GM12892 (cell line): ENCODE measurements around the gene MMAB.
"Not testable (repeated sequence)": the region's sequence is repeated elsewhere in the genome, so short reads cannot be mapped to it uniquely, and the experiment has no call there.

ENCODE experiments used
- DNase-seq: peaks from one replicate; pipeline ENCODE4 v3.0.0; 2011; ENCODE audit not compliant: insufficient read length
- FAIRE-seq: peaks from 2 replicates; lab custom pipeline; 2011; peaks lifted over from hg19 to GRCh38; lab: Jason Lieb, UNC
- POLR2A ChIP-seq: IDR thresholded peaks from 2 replicates; pipeline ENCODE4 v1.6.1; 2011; ENCODE audit warnings: low read depth, low read length, control low read depth
- POLR2AphosphoS5 ChIP-seq: IDR thresholded peaks from 2 replicates; pipeline ENCODE4 v1.6.1; 2011; ENCODE audit warnings: low read depth, low read length, control low read depth
- TAF1 ChIP-seq: IDR thresholded peaks from 2 replicates; pipeline ENCODE4 v1.6.1; 2011; ENCODE audit warnings: low read depth, mild to moderate bottlenecking, control low read depth, low read length, borderline replicate concordance

The MMAB gene

DNA sequence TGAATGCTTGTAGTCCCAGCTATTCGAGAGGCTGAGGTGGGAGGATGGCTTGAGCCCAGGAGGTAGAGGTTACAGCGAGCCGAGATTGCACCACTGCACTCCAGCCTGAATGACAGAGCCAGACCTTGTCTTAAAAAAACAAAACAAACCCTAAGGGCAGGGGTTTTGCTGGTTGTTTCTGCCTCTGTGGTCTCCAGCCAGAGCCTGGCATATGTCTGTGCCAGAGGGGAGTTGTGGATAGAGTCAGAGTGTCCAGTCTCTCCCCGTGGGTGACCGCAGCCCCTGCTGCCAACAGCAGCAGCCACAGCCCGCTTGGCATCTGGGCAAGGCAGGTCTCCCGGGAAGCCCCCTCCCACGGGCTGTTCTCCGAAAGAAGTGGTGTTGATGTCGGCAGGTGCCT is 37.9 kb upstream of the MMAB start:
- FAIRE-seq (no peak), DNase-seq (no peak)
- TF ChIP-seq TAF1 = no peak
- TF ChIP-seq POLR2AphosphoS5 = no peak
- TF ChIP-seq POLR2A = no peak

DNA sequence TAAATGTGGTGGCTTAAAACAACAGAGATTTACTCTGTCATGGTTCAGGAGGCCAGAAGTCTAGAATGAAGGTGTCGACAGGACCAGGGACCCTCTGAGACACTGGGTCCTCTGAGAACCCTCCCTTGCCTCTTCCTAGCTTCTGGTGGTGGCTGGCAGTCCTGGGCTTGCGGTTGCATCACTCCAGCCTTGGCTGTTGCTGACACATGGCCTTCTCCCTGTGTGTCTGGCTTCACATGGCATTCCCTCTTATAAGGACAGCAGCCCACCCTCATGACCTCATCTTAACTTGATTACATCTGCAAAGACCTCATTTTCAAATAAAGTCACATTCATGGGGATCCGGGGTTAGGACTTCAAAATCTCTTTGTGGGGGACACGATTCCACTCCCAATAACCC is 37.2 kb upstream of the MMAB start:
- TF ChIP-seq TAF1 = no peak
- TF ChIP-seq POLR2AphosphoS5 = no peak
- TF ChIP-seq POLR2A = no peak
- FAIRE-seq (no peak), DNase-seq (no peak)

DNA sequence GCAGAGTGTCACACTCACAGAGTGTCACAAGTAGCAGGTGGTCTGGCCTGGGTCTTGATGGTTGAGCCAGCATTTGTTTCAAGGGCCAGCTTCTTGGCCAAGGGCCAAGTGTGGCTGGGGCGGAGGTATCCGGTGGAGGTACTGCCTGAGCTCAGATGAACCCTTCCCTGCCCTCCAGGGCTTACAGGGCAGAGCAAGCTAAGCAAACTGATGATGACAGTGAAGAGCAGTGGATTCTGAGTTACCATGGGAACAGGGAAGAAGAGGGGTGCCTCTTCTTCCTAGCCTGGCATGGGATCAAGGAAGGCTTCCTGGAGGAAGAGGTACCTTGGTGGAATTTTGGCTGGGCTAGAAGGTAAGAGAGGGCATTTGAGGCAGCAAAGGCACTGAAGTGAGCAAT is 36.0 kb upstream of the MMAB start:
- DNase-seq = no peak
- no peak for FAIRE-seq
- no peak for TF ChIP-seq TAF1
- TF ChIP-seq POLR2A = no peak
- TF ChIP-seq POLR2AphosphoS5 = no peak

DNA sequence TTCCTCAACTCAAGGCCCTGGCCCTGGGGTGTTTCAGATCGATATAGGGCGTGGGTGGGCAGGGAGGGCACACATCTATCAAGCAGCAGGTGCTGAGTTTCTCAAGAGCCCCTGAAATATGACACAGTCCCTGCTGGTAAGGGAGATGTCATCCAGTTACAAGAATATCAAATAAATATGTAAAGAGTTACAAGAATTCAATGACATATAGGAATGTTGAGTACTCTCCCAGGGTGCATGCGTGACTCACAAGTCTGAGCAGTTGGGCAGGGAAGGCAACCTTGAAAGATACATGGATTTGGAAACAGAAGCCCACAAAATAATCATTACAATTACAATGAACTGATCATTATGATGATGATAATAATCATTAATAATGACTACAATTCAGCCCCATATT is 35.5 kb upstream of the MMAB start:
- no peak for TF ChIP-seq POLR2AphosphoS5
- TF ChIP-seq POLR2A = no peak
- TF ChIP-seq TAF1 = no peak
- DNase-seq (no peak), FAIRE-seq (no peak)

DNA sequence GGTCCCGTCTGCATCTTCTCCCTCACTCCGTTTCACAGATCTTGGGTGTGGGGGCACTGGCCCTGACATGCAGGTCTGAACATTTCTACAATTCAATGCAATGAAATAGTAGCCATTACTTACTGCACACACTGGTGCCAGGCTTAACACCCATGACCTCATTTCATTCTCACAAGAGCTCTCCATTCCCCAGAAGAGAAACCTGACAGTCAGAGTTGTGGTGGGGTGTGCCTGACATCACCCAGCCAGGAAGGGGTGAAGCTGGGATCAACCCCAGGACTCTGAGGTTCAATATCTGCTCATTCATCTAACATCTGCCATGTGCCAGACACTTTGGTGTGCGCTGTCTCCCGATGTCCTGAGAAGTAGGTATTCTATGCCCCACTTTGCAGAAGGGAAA is 35.0 kb upstream of the MMAB start:
- DNase-seq (no peak), FAIRE-seq (no peak)
- TF ChIP-seq TAF1 (no peak), POLR2A (no peak), POLR2AphosphoS5 (no peak)

DNA sequence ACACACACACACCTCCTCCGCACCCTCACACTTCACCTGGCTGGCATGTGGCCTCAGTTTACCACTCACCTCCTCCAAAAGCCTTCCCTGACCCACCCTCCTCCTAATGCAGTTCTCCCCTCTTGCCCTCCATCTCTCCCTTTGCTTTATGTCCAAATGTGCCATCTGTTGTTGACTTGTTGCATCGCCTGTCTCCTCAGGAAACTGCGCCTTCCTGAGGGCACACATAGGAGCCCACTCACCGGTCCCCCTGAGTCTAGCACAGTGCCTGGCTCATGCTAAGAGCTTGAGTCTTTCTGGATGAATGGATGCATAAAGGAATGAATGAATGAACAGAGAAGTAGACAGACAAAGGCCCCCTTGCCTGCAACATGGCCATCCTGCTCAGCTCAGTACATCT is 34.3 kb upstream of the MMAB start:
- DNase-seq (no peak), FAIRE-seq (no peak)
- no peak for TF ChIP-seq POLR2A
- TF ChIP-seq TAF1 = no peak
- no peak for TF ChIP-seq POLR2AphosphoS5

DNA sequence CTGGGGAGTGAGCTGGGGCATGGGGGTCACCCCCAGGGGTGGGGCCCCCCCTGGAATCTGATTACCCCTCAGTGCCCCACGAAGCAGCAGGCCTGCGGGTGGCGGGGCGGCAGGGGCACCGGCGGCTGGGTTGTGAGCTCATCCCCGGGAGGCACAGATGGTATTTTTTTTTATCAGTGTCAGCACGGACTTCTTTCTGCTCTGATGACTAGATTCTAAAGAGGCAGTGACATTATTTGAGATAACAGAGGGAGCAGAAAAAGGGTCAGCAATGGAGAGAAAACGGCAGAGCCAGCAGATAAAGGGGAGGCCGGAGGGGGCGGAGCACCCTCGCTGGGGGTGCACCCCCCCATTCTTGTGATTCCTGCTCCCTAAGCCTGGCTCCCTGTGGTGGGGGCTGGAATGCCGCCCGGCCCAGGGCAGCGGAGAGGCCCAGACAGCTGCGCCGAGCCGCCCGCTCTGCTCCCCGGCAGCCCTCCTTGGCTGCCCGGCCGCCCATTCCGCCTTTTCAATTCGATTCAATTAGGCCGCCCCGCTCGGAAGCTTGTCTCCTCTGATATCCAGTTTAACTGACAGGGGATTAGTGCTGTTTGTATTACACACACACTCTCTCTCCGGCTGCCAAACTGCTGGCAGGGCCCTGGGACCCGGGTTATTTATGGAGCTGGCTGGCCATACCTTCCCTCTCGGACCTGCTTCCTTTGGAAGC is 33.2 kb upstream of the MMAB start:
- FAIRE-seq = no peak
- no peak for DNase-seq
- no peak for TF ChIP-seq POLR2A
- no peak for TF ChIP-seq TAF1
- TF ChIP-seq POLR2AphosphoS5 = no peak

DNA sequence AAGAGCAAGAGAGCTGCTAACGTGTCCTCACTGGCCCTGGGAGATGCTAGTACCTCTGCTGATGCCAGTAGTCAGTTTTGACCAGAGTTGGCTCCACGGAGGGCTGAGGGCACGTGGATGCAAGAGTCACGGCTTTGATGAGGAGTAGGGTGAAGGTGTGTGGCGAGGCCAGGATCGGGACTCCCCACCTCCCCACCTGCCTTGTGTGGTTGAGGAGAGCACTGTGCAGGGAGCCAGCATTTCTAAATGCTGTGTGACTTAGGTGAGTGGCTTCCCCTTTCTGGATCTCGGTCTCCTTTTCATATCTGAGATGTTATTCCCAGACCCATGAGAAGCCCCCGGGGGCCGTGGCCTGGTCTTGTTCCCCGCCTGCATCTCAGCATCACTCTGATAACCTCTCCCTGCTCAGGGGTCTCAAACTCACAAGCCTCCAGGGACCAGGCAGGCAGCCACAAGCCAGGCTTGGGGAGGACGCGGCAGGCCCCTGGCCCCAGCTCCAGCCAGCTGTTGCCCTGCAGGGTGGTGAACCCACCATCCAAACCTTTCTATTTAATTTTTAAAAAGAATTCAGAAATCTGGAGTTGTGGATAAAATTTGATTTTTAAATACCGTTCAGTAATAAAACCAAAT is 32.4 kb upstream of the MMAB start:
- no peak for FAIRE-seq
- no peak for DNase-seq
- TF ChIP-seq POLR2A (no peak), TAF1 (no peak), POLR2AphosphoS5 (no peak)

DNA sequence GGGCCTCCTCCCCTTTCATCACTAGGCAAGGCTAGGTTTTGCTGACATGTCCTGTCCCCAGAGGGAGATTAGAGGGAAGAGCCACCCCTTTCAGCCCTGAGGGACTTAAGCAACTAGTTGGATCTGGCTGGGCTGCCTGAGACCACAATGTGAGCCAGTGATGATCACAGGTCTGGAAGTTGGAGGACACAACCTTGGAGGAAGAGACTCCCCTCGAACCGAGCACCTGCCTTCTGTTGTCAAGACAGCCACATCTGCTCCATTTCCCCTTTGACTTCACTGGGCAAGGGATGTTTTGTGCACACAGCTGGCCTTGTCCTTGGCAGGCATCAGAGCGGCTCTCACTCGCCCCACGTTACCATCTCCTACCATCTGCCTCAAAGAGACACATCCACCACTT is 31.7 kb upstream of the MMAB start:
- DNase-seq (no peak), FAIRE-seq (no peak)

DNA sequence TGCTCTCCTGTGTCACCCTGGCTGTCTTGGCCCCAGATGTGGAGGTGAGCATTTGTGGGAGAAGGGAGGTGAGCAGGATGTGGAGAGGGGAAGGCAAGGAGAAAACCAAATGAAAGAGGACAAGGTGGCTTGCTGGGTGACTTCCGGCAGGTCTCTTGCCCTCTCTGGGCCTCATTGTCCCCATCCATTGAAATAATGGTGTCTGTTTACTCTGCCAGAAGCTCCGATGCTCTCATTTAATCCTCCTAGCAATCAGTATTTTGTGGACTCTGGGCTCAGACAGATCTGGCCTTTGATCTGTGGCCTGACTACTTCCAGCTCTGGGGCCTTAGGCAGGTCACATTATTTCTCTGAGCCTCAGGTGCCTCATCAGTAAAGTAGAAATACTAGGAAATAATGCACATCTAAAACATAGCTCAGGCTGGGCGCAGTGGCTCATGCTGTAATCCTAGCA is 30.9 kb upstream of the MMAB start:
- FAIRE-seq (no peak), DNase-seq (no peak)
- TF ChIP-seq POLR2AphosphoS5 (no peak), TAF1 (no peak), POLR2A (no peak)

More for the DNA sequence above, 31.7 kb upstream of the MMAB start:
- TF ChIP-seq POLR2A (no peak), TAF1 (no peak), POLR2AphosphoS5 (no peak)

DNA sequence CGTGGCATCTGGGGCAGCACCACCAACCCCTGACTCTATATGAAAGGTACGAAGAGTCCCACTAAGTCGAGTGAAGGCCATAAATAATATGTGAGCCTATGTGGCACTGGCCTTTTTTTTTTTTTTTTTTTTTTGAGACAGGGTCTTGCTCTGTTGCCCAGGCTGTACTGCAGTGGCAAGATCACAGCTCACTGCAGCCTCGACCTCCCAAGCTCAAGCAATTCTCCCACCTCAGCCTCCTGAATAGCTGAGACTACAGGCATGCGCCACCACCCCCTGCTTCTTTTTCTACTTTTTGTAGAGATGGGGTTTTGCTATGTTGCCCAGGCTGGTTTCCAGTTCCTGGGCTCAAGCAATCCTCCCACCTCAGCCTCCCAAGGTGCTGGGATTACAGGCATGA is 28.8 kb upstream of the MMAB start:
- FAIRE-seq, DNase-seq: not testable (repeated sequence)

DNA sequence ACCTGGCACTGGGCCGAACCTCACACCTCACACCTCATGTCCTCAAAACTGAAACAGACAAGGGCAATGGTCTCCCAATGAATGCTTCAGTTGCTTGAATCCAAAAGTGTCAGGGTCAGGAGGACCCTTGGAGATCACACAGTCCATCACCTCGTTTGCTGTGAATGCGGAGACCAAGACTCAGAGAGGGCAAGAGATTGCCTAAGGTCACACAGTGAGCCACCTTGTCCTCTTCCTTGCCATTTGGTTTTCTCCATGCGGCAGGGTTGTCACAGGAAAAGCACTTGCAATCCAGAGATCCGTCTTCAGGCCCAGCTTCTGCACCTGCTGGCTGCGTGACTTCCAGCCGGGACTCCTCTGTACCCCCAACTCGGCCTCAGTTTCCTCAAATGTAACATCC is 28.3 kb upstream of the MMAB start:
- FAIRE-seq (no peak), DNase-seq (no peak)
- TF ChIP-seq POLR2A (no peak), TAF1 (no peak), POLR2AphosphoS5 (no peak)
